Lower leg skin (tissue), 3 donors: ENCODE results near the gene FAM174B.

Source experiments
- POLR2A ChIP-seq, 2 donors: fragments of 450-650 bp; IDR thresholded peaks; one replicate each; pipeline ENCODE4 v1.6.1; 2016 to 2017; ENCODE audit warnings: antibody characterized with exemption in 2 of 2, mild to moderate bottlenecking in 1 of 2, moderate library complexity in 1 of 2
- TF ChIP-seq, protein P1 (sequence below), 3 donors: fragments of 450-650 bp; IDR thresholded peaks; one replicate each; pipeline ENCODE4 v1.5.1; 2016; ENCODE audit warnings: antibody characterized with exemption in 3 of 3, mild to moderate bottlenecking in 3 of 3, moderate library complexity in 2 of 3

GRCh38 chr15:92624401-92624991 is 31.1 kb downstream of the FAM174B start:
- TF ChIP-seq, protein P1, sequence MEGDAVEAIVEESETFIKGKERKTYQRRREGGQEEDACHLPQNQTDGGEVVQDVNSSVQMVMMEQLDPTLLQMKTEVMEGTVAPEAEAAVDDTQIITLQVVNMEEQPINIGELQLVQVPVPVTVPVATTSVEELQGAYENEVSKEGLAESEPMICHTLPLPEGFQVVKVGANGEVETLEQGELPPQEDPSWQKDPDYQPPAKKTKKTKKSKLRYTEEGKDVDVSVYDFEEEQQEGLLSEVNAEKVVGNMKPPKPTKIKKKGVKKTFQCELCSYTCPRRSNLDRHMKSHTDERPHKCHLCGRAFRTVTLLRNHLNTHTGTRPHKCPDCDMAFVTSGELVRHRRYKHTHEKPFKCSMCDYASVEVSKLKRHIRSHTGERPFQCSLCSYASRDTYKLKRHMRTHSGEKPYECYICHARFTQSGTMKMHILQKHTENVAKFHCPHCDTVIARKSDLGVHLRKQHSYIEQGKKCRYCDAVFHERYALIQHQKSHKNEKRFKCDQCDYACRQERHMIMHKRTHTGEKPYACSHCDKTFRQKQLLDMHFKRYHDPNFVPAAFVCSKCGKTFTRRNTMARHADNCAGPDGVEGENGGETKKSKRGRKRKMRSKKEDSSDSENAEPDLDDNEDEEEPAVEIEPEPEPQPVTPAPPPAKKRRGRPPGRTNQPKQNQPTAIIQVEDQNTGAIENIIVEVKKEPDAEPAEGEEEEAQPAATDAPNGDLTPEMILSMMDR (IDR thresholded peaks at IDR 0.05) = no peak
- TF ChIP-seq POLR2A (IDR thresholded peaks at IDR 0.05) = no peak
